ENCODE measurements around the gene PTPRM. TPM values are rescaled to one million over a fixed set of nuclear protein-coding genes. Genes with fewer than 3 reads are reported as not detected.
A peak's percentile ranks its signal among the peaks of the same experiment; 100 is the strongest.

PTPRM gene
- total RNA-seq, 1 experiment from 2014 or later, result 45.6 TPM

- no peak overlapping the region for H3K9ac ChIP-seq (ENCODE audit: low read length)
- DNase-seq (peak; percentile 68), ATAC-seq (peak; percentile 82)
- no TSS peak for BruUV-seq (replicated peaks)
- ChIA-PET POLR2A (ENCODE audit: unreplicated experiment) (no interaction called here), CTCF (no interaction called here)
- H3K4me1 ChIP-seq (ENCODE audit: insufficient read depth, low read length), result peaks cover 7% of the 10 kb centered on the region
- no peak for TF ChIP-seq EZH2 (IDR thresholded peaks at IDR 0.05; ENCODE audit: low read length, unreplicated experiment)
- no peak for TF ChIP-seq EZH2phosphoT487 (IDR thresholded peaks at IDR 0.05; ENCODE audit: borderline replicate concordance, low read length)
- no peak for TF ChIP-seq CTCF (conservative IDR thresholded peaks at IDR 0.05; ENCODE audit: low read depth, low read length)
- no peak overlapping the region for H3K4me3 ChIP-seq (ENCODE audit: low read length)
- H3K36me3 ChIP-seq (ENCODE audit: low read depth, low read length), result no peaks in the 10 kb centered on the region
- H3K27ac ChIP-seq (ENCODE audit: low read length), result no peak overlapping the region
- no peaks in the 10 kb centered on the region for H3K79me2 ChIP-seq (ENCODE audit: low read length)
- H3K4me2 ChIP-seq (ENCODE audit: low read length), result no peak overlapping the region
- H3F3A ChIP-seq (ENCODE audit: low read length, unreplicated experiment), result no peaks in the 10 kb centered on the region
- no peaks in the 10 kb centered on the region for H4K20me1 ChIP-seq (ENCODE audit: low read length)
- H3K9me3 ChIP-seq (ENCODE audit: low read length), result no peaks in the 10 kb centered on the region
- intact Hi-C loops (cut with micrococcal nuclease), result no loop called here
- no peaks in the 10 kb centered on the region for H3K27me3 ChIP-seq (ENCODE audit: low read length)
- H3K9me2 ChIP-seq (replicated peaks; ENCODE audit: low read length), result no peaks in the 10 kb centered on the region
- no peak overlapping the region for H2AFZ ChIP-seq (ENCODE audit: low read length)
These were observed 693.2 kb downstream of the PTPRM start for GRCh38 chr18:8260319-8260718.

- DNase-seq (no peak), ATAC-seq (no peak; the same call in 1 of the 2 replicates)
- Histone ChIP-seq H3K27ac (ENCODE audit: low read length) (no peak overlapping the region), H4K20me1 (ENCODE audit: low read length) (no peaks in the 10 kb centered on the region), H3K4me1 (ENCODE audit: insufficient read depth, low read length) (peaks cover 7% of the 10 kb centered on the region), H2AFZ (ENCODE audit: low read length) (no peak overlapping the region), H3K9me2 (replicated peaks; ENCODE audit: low read length) (no peaks in the 10 kb centered on the region), H3K9me3 (ENCODE audit: low read length) (no peaks in the 10 kb centered on the region), H3K9ac (ENCODE audit: low read length) (no peak overlapping the region), H3K36me3 (ENCODE audit: low read depth, low read length) (no peaks in the 10 kb centered on the region), H3F3A (ENCODE audit: low read length, unreplicated experiment) (no peaks in the 10 kb centered on the region), H3K79me2 (ENCODE audit: low read length) (no peaks in the 10 kb centered on the region), H3K4me2 (ENCODE audit: low read length) (no peak overlapping the region), H3K27me3 (ENCODE audit: low read length) (no peaks in the 10 kb centered on the region), H3K4me3 (ENCODE audit: low read length) (no peak overlapping the region)
- ChIA-PET POLR2A (ENCODE audit: unreplicated experiment) (no interaction called here), CTCF (no interaction called here)
- intact Hi-C loops (cut with micrococcal nuclease), result no loop called here
- no TSS peak for BruUV-seq (replicated peaks)
- TF ChIP-seq CTCF (conservative IDR thresholded peaks at IDR 0.05; ENCODE audit: low read depth, low read length) (no peak), EZH2 (IDR thresholded peaks at IDR 0.05; ENCODE audit: low read length, unreplicated experiment) (no peak), EZH2phosphoT487 (IDR thresholded peaks at IDR 0.05; ENCODE audit: borderline replicate concordance, low read length) (no peak)
These were observed 693.7 kb downstream of the PTPRM start for GRCh38 chr18:8260827-8261226.

GRCh38 chr18:8261651-8262091 is 694.6 kb downstream of the PTPRM start:
- Histone ChIP-seq H3K9ac (ENCODE audit: low read length) (no peak overlapping the region), H3K27ac (ENCODE audit: low read length) (no peak overlapping the region), H3K4me3 (ENCODE audit: low read length) (no peak overlapping the region), H4K20me1 (ENCODE audit: low read length) (no peaks in the 10 kb centered on the region), H3F3A (ENCODE audit: low read length, unreplicated experiment) (no peaks in the 10 kb centered on the region), H3K4me1 (ENCODE audit: insufficient read depth, low read length) (peaks cover 7% of the 10 kb centered on the region), H2AFZ (ENCODE audit: low read length) (no peak overlapping the region), H3K9me2 (replicated peaks; ENCODE audit: low read length) (no peaks in the 10 kb centered on the region), H3K9me3 (ENCODE audit: low read length) (no peaks in the 10 kb centered on the region), H3K36me3 (ENCODE audit: low read depth, low read length) (no peaks in the 10 kb centered on the region), H3K79me2 (ENCODE audit: low read length) (no peaks in the 10 kb centered on the region), H3K4me2 (ENCODE audit: low read length) (no peak overlapping the region), H3K27me3 (ENCODE audit: low read length) (no peaks in the 10 kb centered on the region)
- TF ChIP-seq EZH2 (IDR thresholded peaks at IDR 0.05; ENCODE audit: low read length, unreplicated experiment) (no peak), CTCF (conservative IDR thresholded peaks at IDR 0.05; ENCODE audit: low read depth, low read length) (no peak), EZH2phosphoT487 (IDR thresholded peaks at IDR 0.05; ENCODE audit: borderline replicate concordance, low read length) (no peak)
- CTCF ChIA-PET, result no interaction called here
- POLR2A ChIA-PET (ENCODE audit: unreplicated experiment), result no interaction called here
- BruUV-seq (replicated peaks), result no TSS peak
- DNase-seq (no peak), ATAC-seq (no peak)
- intact Hi-C loops (cut with micrococcal nuclease), result no loop called here
